HepG2 (cell line): ENCODE data around the gene GRIN3B. TPM values are rescaled to one million over a fixed set of nuclear protein-coding genes. Genes with fewer than 3 reads are reported as not detected.

Experiments
- ATF1 ChIP-seq: IDR thresholded peaks from 2 replicates; pipeline ENCODE4 v1.6.1; 2016; ENCODE audit warnings: mild to moderate bottlenecking, control low read depth
- BHLHE40 ChIP-seq: IDR thresholded peaks from 2 replicates; pipeline ENCODE4 v1.6.1; 2011; ENCODE audit warnings: low read length, improper control_type of control experiment
- CENPX ChIP-seq: sonication (generic); formaldehyde crosslinking; IDR thresholded peaks from 2 replicates; pipeline ENCODE4 v1.9.0; 2021; ENCODE audit warnings: mild to moderate bottlenecking, missing genetic modification reagents, moderate library complexity
- EED ChIP-seq: sonication (generic); formaldehyde crosslinking; IDR thresholded peaks from 2 replicates; pipeline ENCODE4 v1.5.0; 2020; ENCODE audit warnings: mild to moderate bottlenecking, missing genetic modification reagents
- FOXA3 ChIP-seq: IDR thresholded peaks from 2 replicates; pipeline ENCODE4 v1.6.1; 2016; ENCODE audit warnings: missing genetic modification reagents, missing compliant biosample characterization
- HDAC6 ChIP-seq: fragments of 200-600 bp; sonication (generic); IDR thresholded peaks from 2 replicates; pipeline ENCODE4 v1.7.0; 2017; ENCODE audit warnings: mild to moderate bottlenecking, antibody characterized with exemption, low read length, low read depth
- KAT2B ChIP-seq: fragments of 150-350 bp; IDR thresholded peaks from 2 replicates; pipeline ENCODE4 v1.6.1; 2014; ENCODE audit warnings: low read depth, low read length, borderline replicate concordance
- KDM2A ChIP-seq: sonication (generic); formaldehyde crosslinking; IDR thresholded peaks from 2 replicates; pipeline ENCODE4 v1.4.0; 2020; ENCODE audit warnings: low read depth, missing genetic modification reagents, borderline replicate concordance
- KLF15 ChIP-seq: sonication (generic); formaldehyde crosslinking; IDR thresholded peaks from 2 replicates; pipeline ENCODE4 v1.8.1; 2023; ENCODE audit warnings: borderline replicate concordance, mild to moderate bottlenecking, inconsistent platforms, missing genetic modification reagents, mixed read lengths
- PAF1 ChIP-seq: IDR thresholded peaks from 2 replicates; pipeline ENCODE4 v1.6.1; 2016; ENCODE audit warnings: missing genetic modification reagents, missing compliant biosample characterization
- SUZ12 ChIP-seq: fragments of 150-350 bp; IDR thresholded peaks from 2 replicates; pipeline ENCODE4 v1.6.1; 2014; ENCODE audit warnings: low read depth, low read length
- ZNF615 ChIP-seq: sonication (generic); formaldehyde crosslinking; IDR thresholded peaks from 2 replicates; pipeline ENCODE4 v1.5.0; 2020; ENCODE audit warnings: mild to moderate bottlenecking, missing genetic modification reagents, borderline replicate concordance
- ZNF720 ChIP-seq: sonication (generic); formaldehyde crosslinking; IDR thresholded peaks from 2 replicates; pipeline ENCODE4 v1.4.0; 2020; ENCODE audit warnings: missing genetic modification reagents
- polyA plus RNA-seq, 8 experiments: library from polyadenylated mRNA; depleted of rRNA in 3 of 8; stranded (reverse) in 7 of 8; unstranded in 1 of 8; fragments of >200 nt; fragmentation: Illumina TruSeq in 4 of 8; extraction: Trizol in 4 of 8; gene quantifications; 2 replicates each; pipeline versions ENCODE4 v1.2.1 to v1.2.3, GENCODE V29; 2011 to 2016; ENCODE audit warnings: low read depth in 4 of 8, missing spikeins in 1 of 8, mixed read lengths in 1 of 8; ENCODE audit not compliant: insufficient read depth in 1 of 8
- total RNA-seq, 5 experiments: library from RNA; depleted of rRNA; stranded (reverse); fragments of >200 nt; fragmentation: Illumina TruSeq; extraction: Trizol; gene quantifications; 2 replicates each; pipeline ENCODE4 v1.2.3, GENCODE V29; 2016; ENCODE audit warnings: low read depth in 1 of 5
- TF ChIP-seq, protein P1 (sequence below): sonication (generic); formaldehyde crosslinking; IDR thresholded peaks from 2 replicates; pipeline ENCODE4 v1.5.0; 2020; ENCODE audit warnings: mild to moderate bottlenecking, missing genetic modification reagents
- TF ChIP-seq, protein P2 (sequence below): sonication (generic); formaldehyde crosslinking; IDR thresholded peaks from 2 replicates; pipeline ENCODE4 v1.4.0; 2020; ENCODE audit warnings: missing genetic modification reagents
- TF ChIP-seq, protein P3 (sequence below): sonication (generic); formaldehyde crosslinking; IDR thresholded peaks from 2 replicates; pipeline ENCODE4 v1.4.0; 2020; ENCODE audit warnings: missing genetic modification reagents
- TF ChIP-seq, protein P4 (sequence below): sonication (generic); formaldehyde crosslinking; IDR thresholded peaks from 2 replicates; pipeline ENCODE4 v1.5.0; 2020; ENCODE audit warnings: mild to moderate bottlenecking, missing genetic modification reagents, borderline replicate concordance

Gene GRIN3B
- total and polyA plus RNA-seq, 2 of the 13 experiments (the other 11 are each of a cell fraction or from before 2014, with no cell fraction given), result 0.07 to 0.20 TPM

DNA sequence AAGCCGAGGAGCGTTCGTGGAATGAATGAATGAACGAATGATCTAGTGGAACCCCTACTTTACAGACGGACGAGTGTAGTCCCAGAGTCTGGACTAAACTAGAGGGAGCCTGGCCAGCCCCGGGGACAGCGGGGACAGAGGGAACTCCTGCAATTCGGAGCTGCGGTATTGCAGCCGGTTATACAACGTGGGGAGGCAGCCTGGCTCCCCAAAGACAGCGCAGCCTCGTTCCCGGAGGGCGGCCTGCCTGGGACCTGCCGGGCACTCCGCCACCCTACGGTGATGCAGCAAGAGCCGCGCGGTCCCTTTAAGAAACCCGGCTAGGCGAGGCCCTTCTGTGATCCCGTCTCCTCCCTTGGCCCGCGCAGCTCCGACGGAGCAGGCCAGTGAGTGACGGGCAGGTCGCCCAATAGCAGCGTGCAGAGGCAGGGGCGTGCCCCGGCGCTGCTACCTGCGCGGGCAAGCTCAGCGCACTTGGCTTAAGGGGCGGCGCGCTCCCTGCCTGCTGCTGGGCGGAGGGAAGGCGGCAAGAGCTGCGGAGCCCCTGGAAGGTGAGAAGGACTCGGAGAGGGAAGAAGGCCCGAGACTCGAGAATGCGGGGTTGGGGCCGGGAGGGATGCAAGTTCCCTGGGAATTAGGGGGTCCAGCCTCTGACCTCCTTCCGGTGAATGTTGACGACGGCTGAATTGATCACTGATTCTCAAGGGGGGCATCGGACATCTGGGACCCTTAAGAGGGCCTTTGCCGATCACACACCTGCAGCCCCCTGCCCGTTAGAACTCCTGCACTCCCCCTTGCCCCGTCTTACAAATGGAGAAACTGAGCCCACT lies 39.6 kb downstream of the GRIN3B start, which contains the start of gene ABCA7 (continued):
- TF ChIP-seq, protein P1, sequence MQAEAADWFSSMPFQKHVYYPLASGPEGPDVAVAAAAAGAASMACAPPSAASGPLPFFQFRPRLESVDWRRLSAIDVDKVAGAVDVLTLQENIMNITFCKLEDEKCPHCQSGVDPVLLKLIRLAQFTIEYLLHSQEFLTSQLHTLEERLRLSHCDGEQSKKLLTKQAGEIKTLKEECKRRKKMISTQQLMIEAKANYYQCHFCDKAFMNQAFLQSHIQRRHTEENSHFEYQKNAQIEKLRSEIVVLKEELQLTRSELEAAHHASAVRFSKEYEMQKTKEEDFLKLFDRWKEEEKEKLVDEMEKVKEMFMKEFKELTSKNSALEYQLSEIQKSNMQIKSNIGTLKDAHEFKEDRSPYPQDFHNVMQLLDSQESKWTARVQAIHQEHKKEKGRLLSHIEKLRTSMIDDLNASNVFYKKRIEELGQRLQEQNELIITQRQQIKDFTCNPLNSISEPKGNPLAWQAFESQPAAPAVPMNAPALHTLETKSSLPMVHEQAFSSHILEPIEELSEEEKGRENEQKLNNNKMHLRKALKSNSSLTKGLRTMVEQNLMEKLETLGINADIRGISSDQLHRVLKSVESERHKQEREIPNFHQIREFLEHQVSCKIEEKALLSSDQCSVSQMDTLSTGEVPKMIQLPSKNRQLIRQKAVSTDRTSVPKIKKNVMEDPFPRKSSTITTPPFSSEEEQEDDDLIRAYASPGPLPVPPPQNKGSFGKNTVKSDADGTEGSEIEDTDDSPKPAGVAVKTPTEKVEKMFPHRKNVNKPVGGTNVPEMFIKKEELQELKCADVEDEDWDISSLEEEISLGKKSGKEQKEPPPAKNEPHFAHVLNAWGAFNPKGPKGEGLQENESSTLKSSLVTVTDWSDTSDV, result no peak
- TF ChIP-seq KDM2A (CRISPR knock-in tag) (peak; percentile 99), KAT2B (no peak), SUZ12 (no peak), EED (no peak), HDAC6 (no peak), PAF1 (CRISPR knock-in tag) (no peak), KLF15 (no peak), ATF1 (CRISPR knock-in tag) (no peak), BHLHE40 (peak; percentile 6; the same call in 1 of the 2 replicates), ZNF720 (CRISPR knock-in tag) (no peak), CENPX (CRISPR knock-in tag) (no peak), FOXA3 (CRISPR knock-in tag) (no peak; the same call in 1 of the 2 replicates), ZNF615 (CRISPR knock-in tag) (no peak)
- TF ChIP-seq, protein P2, sequence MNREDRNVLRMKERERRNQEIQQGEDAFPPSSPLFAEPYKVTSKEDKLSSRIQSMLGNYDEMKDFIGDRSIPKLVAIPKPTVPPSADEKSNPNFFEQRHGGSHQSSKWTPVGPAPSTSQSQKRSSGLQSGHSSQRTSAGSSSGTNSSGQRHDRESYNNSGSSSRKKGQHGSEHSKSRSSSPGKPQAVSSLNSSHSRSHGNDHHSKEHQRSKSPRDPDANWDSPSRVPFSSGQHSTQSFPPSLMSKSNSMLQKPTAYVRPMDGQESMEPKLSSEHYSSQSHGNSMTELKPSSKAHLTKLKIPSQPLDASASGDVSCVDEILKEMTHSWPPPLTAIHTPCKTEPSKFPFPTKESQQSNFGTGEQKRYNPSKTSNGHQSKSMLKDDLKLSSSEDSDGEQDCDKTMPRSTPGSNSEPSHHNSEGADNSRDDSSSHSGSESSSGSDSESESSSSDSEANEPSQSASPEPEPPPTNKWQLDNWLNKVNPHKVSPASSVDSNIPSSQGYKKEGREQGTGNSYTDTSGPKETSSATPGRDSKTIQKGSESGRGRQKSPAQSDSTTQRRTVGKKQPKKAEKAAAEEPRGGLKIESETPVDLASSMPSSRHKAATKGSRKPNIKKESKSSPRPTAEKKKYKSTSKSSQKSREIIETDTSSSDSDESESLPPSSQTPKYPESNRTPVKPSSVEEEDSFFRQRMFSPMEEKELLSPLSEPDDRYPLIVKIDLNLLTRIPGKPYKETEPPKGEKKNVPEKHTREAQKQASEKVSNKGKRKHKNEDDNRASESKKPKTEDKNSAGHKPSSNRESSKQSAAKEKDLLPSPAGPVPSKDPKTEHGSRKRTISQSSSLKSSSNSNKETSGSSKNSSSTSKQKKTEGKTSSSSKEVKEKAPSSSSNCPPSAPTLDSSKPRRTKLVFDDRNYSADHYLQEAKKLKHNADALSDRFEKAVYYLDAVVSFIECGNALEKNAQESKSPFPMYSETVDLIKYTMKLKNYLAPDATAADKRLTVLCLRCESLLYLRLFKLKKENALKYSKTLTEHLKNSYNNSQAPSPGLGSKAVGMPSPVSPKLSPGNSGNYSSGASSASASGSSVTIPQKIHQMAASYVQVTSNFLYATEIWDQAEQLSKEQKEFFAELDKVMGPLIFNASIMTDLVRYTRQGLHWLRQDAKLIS (CRISPR knock-in tag), result no peak
- TF ChIP-seq, protein P3, sequence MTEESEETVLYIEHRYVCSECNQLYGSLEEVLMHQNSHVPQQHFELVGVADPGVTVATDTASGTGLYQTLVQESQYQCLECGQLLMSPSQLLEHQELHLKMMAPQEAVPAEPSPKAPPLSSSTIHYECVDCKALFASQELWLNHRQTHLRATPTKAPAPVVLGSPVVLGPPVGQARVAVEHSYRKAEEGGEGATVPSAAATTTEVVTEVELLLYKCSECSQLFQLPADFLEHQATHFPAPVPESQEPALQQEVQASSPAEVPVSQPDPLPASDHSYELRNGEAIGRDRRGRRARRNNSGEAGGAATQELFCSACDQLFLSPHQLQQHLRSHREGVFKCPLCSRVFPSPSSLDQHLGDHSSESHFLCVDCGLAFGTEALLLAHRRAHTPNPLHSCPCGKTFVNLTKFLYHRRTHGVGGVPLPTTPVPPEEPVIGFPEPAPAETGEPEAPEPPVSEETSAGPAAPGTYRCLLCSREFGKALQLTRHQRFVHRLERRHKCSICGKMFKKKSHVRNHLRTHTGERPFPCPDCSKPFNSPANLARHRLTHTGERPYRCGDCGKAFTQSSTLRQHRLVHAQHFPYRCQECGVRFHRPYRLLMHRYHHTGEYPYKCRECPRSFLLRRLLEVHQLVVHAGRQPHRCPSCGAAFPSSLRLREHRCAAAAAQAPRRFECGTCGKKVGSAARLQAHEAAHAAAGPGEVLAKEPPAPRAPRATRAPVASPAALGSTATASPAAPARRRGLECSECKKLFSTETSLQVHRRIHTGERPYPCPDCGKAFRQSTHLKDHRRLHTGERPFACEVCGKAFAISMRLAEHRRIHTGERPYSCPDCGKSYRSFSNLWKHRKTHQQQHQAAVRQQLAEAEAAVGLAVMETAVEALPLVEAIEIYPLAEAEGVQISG (CRISPR knock-in tag), result peak; percentile 67; the same call in 1 of the 2 replicates
- TF ChIP-seq, protein P4, sequence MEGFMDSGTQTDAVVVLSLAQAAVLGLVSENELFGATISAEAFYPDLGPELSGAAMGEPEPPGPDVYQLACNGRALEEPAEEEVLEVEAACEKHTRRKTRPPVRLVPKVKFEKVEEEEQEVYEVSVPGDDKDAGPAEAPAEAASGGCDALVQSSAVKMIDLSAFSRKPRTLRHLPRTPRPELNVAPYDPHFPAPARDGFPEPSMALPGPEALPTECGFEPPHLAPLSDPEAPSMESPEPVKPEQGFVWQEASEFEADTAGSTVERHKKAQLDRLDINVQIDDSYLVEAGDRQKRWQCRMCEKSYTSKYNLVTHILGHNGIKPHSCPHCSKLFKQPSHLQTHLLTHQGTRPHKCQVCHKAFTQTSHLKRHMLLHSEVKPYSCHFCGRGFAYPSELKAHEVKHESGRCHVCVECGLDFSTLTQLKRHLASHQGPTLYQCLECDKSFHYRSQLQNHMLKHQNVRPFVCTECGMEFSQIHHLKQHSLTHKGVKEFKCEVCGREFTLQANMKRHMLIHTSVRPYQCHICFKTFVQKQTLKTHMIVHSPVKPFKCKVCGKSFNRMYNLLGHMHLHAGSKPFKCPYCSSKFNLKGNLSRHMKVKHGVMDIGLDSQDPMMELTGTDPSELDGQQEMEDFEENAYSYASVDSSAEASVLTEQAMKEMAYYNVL (CRISPR knock-in tag), result no peak; the same call in 1 of the 2 replicates
